GM18858 (cell line): ENCODE results near the gene STRN3.
"Not testable (repeated sequence)": the region's sequence is repeated elsewhere in the genome, so short reads cannot be mapped to it uniquely, and the experiment has no call there.

ENCODE experiments used
- ATAC-seq: cut with Tn5 transposase; IDR thresholded peaks from one replicate; pipeline ENCODE4 v1.9.1; 2021; ENCODE audit not compliant: unreplicated experiment

The STRN3 gene

DNA sequence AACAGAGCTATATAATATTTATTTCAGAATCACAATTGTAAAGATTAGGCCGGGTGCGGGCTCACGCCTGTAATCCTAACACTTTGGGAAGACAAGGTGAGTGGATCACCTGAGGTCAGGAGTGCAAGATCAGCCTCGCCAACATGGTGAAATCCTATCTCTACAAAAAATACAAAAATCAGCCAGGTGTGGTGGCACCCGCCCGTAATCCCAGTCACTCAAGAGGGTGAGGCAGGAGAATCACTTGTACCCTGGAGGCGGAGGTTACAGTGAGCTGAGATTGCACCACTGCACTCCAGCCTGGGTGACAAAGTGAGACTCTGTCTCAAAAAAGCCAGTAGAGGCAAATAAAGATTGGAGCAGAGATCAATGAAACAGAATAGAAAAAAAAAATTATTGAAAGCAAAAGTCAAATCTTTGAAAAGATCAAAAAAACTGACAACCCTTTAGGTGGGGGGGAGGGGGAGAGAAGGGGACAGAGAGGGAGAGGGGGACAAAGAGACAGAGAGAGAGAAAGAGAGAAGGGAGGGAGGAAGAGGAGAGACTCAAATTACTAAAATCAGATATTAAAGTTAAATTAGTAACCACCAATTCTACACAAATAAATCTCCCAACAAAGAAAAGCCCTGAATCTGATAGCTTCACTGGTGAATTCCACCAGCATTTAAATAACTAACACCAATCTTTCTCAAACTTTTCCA, 53.1 kb downstream of the STRN3 start:
- ATAC-seq, result no peak

DNA sequence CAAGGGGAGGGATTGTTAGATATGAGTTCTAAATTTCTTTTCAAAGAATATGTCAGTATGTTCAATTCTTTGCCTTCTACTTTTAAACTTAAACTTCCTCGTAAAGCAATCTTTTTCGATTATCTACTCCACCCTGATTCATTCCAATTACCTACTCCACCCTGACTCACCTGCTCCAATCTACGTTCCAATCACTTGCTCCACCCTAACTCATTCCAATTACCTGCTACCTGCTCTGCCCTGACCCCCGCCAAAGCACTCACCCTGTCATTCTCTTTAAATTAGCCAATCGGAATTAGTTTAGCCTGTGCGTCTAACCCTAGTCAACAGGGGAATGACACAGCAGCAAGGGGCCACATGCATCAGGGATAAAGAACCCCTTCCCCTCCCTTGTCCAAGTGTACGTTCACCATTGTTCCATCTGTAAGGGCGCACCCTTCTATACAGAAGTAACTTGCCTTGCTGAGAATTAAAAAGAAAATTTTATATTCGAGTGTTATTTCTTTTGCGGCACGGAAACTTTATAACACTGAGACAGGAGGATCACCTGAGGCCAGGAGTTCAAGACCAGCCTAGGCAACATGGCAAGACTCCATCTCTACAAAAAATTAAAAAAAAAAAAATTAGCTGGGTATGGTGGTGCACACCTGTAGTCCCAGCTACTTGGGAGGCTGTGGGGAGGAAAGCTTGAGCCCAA, 54.0 kb downstream of the STRN3 start:
- not testable (repeated sequence) for ATAC-seq

DNA sequence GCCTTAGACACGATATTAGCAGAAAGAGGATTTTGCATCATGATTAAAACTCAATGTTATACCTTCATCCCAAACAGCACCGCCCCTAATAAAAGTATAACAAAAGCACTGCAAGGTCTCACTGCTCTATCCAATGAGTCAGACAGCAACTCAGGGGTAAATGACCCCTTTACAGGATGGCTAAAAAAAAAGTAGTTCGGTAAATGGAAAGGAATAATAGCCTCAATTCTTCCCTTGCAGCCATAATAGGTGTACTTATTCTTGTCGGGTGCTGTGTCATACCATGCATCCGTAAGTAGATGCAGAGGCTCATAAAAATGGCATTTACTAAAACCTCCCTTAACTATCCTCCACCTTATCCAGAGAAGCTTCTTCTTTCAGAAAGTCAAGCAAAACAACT, 54.6 kb downstream of the STRN3 start:
- no peak for ATAC-seq

DNA sequence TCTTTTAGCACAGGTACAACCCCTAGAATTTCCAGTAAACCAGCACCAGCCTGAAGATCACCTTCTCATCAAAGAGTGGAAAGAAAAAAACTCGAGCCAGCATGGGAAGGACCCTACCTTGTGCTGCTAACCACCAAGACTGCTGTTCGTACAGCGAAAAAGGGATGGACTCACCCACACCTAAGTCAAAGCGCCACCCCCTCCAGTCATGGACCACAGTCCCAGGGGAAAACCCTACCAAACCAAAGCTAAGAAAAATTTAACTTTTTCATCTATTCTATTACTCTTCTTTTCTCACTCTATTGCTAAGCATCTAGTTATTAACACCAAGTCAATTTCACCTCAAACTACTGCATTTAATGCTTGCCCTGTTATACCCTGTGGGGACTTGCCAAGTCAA, 56.4 kb downstream of the STRN3 start:
- not testable (repeated sequence) for ATAC-seq

DNA sequence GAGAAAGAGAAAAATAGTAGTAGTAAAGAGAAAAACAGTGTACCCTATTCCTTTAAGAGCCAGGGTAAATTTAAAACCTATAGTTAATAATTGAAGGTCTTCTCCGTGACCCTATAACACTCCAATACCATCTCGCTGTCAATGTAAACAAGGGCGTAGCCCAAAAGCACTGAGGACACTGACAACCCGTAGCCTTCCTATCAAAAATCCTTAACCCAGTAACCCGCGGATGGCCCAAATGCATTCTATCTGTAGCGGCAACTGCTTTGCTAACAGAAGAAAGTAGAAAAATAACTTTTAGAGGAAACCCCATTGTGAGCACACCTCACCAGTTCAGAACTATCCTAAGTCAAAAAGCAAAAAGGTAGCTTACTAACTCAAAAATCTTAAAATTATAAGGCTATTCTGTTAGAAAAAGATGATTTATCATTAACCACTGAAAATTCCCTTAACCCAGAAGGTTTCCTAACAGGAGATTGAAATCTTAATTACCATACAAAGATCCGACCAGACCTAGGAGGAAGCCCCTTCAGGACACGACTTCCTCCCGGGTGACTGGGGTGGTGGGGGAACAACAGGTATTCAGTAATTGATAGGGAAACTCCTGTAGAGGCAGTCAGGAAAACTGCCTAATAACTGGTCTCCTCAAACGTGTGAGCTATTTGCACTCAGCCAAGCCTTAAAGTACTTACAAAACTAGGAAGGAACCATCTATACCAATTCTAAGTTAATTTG, 58.6 kb downstream of the STRN3 start:
- not testable (repeated sequence) for ATAC-seq

DNA sequence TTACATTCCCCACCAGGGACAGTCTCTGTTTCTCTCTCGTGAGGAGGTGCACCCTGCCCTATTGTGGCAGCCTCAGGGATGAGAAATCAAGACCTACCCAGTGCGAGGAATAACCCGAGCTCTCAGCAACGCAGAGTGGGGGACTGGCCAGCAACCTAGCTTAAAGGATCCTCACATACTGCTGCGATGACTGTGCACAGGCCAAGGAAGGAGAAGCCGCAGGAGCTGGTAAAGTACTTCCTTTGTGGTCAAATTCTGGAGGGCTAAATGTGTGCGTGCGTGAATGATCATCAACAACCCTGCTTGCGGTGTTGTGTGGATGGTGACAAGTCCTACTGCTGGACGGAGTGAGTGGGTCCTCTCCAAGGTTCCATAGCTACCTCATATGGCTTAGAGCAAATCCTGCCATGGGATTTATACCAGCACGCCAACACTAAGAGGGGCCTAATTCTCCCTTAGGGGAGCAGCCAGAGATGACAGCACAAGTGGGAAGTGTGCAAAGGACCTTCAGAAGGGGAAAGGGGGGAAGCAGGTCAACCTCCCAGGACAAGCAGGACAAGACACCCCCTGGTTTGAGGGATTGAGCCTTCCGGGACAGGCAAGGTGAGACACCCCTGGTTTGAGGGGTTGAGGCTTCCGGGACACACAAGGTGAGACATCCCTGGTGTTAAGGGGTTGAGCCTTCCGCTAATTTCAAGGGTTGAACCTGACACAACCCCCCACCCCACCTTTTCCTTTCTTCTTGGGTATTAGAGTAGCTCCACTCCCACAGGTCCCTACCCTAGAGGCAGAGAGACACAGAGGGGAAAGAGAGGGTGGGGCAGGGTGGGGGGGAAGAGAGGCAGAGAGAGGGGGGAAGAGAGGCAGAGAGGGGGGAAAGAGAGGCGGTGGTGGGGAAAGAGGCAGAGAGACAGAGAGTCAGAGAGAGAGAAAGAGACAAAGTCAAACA, 59.5 kb downstream of the STRN3 start:
- no peak for ATAC-seq

DNA sequence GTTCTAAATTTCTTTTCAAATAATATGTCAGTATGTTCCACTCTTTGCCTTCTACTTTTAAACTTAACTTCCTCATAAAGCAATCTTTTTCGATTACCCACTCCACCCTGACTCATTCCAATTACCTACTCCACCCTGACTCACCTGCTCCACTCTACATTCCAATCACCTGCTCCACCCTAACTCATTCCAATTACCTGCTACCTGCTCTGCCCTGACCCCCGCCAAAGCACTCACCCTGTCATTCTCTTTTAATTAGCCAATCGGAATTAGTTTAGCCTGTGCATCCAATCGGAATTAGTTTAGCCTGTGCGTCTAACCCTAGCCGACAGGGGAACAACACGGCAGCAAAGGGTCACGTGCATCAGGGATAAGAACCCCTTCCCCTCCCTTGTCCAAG, 60.3 kb downstream of the STRN3 start:
- ATAC-seq, result not testable (repeated sequence)

DNA sequence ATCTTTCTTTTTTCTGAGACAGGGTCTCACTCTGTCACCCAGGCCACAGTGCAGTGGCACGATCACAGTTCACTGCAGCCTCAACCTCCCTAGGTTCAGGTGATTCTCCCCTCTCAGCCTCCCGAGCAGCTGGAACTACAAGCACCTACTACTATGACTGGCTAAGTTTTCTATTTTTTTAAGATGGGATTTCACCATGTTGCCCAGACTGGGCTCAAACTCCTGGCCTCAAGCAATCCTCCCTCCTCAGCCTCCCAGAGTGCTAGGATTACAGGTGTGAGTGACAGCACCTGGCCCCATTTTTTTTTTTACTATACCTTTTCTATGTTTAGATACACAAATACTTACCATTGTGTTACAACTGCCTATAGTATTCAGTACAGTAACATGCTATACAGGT, 63.6 kb downstream of the STRN3 start:
- not testable (repeated sequence) for ATAC-seq

DNA sequence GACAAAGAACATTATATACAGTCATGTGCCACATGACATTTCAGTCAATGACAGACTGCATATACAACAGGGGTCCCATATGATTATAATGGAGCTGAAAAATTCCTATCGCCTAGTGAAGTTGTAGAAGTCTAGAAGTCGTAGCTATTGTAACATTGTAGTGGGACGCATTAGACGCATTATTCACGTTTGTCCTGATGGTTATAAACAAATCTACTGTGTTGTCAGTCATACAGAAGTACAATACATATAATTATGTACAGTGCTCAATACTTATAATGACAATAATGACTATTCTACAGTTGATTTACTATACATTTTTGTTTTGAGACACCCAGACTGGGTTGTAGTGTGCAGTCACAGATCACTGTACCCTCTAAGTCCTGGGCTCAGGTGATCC, 64.8 kb downstream of the STRN3 start:
- ATAC-seq, result no peak

DNA sequence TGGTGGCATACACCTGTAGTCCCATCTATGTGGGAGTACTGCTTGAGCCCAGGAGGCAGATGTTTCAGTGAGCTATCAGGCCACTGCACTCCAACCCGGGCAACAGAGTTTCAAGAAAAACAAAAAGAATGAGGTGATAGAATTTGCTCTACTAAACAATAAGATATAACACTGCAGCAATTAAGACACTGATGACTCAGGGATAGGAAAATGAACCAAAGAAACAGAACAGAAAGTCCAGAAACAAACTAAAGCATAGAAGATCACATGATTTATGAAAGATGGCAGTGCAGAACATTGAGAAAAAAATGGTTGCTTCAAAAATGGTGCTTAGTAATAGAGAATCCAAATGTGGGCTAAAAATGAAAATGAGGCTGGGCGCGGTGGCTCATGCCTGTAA, 66.0 kb downstream of the STRN3 start:
- ATAC-seq, result no peak

DNA sequence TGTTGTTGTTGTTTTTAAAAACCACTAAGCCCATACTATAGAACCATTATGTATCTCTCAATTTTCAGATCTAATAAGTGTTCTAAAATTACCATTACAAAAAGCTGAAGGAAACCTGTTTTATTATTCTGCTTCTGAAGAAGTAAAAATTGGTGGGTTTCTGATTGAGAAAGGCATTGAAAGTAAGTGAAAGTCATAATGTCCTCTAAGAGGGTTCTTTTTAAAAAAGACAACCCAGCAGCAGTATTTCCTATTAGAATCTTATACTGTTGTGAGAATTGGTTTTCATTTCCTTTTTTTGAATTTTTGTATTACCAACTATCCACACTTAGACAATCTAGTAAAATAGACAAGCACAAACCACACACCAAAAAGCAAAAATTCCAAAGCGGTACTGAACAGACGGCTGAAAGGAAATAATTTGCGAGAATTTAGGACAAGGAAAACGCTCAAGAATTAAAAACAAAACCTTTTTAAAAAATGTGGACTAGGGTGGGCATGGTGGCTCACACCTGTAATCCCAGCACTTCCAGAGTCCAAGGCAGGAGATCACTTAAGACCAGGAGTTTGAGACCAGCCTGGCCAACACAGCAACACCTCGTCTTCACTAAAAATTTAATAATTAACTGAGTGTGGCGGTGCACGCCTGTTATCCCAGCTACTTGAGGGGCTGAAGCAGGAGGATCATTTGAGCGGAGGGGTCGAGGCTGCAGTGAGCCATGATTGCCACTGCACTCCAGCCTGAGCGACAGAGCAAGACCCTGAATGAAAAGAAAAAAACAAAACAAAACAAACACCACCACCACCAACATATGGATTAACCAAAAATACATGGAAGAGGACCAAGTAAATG, 67.4 kb downstream of the STRN3 start:
- no peak for ATAC-seq

DNA sequence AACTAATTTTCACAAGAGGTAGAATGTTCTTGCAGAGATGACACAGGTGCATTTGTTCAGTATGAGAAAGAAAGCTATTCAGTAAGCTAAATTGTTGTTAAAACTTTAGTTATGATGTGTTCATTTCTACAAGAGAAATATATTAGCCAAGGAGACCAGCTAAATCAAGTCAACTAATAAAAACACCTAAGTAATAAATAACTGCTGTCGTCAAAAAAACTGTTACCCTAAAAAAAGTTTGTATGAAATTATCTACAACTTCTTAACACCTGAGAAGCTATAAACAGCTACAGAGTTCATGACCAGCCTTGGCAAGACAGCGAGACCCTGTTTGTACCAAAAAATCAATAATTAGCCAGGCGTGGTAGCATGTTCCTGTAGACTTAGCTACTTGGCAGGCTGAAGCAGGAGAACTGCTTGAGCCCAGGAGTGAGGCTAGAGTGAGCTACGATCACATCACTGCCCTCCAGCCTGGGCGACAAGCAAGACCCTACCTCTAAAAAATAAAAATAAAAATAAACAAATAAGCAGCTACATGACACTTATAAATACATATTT, 68.3 kb downstream of the STRN3 start:
- ATAC-seq, result no peak

DNA sequence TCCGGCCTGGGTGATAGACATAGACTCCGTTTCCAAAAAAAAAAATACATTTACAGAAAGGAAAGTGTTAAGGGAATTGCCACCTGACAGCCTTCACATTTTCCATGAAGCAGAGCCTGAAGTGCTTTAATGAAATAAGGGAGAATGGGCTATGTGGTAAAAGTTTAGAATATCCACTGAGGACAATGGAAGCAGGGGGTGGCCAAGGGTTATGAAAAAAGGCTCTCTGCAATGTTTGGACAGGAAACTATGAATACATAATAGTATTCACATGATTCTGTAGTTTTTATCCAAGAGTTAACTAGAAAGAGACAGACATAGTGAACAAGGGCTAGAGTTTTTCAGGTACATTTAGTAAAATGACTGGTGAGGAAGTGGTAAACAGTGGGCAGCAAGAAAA, 76.5 kb downstream of the STRN3 start:
- ATAC-seq, result no peak

DNA sequence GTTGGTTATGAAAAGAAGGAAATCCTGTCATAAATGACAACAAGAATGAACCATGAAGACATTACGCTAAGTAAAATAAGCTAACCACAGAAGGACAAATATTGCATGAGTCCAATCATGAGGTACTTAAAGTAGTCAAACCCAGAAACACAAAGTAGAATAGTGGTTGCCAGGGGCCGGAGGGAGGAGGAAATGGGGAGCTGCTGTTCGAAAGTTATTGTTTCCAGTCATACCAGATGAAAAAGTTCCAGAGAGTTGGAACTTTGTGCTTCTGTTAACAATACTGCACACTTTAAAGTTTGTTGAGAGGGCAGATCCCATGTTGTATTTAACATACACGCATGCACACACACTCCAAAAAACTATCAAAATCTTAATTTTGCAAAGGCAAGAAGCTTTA, 82.5 kb downstream of the STRN3 start:
- ATAC-seq, result no peak

DNA sequence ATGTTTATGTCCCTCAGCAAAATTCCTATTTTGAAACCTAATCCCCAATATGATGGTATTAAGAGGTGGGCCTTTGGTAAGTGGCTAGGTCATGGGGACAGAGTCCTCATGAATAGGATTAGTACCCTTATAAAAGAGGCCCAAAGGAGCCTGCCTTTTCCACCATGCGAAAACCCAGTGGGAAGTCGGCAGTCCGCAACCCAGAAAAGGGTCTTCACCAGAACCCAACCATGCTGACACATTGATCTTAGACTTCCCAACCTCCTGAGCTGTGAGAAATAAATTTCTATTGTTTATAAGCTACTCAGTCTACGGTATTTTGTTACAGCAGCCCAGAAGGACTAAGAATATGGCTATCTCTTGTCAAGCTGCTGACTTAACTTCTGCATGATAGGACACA, 85.3 kb downstream of the STRN3 start:
- no peak for ATAC-seq

DNA sequence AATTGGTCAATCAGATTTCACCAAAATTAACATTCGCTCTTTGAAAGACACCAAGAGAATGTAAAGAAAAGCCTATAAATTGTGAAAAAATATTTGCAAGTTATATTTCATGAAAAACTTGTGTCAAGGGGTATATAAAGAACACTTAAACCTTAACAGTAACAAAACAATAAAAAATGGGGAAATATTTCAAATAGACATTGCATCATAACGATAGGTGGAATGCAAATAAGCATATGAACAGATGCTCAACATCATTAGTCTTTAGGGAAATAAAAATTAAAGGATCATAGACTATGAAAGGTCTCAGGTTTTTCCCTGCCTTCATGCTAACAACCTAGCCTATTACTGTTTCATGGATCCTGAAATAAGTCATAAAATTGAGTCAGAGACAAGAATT, 87.6 kb downstream of the STRN3 start:
- ATAC-seq, result no peak

DNA sequence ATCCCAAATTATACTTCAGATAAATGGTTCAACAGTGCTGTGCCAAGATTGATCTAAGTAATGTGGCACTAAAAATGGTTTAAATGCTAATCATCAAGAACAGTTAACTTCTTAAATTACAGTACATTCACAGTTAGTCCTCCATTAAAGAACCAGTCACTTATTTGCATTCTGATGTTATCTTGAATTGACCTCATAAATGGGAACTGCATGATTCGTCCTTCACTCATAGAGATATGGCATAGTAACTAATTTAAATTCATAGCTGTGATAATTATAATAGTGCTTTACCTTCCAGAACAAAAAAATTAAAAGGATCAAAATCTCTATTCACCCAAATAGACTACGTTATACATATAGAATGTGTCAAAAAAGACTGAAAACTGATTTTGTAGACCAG, 90.7 kb downstream of the STRN3 start:
- no peak for ATAC-seq

DNA sequence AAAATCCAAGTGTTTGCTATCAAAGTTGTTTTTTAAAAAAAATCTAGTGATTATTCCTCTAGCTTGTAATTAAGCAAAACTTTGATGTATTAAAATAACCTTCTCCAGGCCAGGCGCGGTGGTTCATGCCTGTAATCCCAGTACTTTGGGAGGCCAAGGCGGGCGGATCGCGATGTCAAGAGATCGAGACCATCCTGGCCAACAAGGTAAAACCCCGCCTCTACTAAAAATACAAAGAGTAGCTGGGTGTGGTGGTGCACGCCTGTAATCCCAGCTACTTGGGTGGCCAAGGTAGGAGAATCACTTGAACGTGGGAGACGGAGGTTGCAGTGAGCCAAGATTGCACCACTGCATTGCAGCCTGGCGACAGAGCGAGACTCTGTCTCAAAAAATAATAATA, 92.2 kb downstream of the STRN3 start:
- ATAC-seq, result not testable (repeated sequence)

DNA sequence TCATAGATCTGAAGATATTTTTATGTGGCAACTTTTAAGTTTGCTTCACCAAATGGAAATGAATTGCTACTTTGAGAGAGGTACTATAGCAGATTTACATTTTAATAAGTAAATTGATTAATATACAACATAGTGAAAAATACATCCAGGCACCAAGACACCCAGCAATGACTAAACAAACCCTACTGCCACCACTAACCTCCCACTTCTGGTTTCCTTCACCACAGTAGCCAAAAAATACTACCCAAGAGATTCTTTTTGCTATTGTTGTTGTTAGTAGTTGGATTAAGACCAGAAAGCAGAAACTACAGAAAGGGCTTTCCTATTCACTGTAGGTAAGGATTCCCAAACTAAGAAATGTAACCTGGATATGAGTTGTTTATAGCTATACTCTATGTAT, 97.7 kb downstream of the STRN3 start:
- ATAC-seq, result peak; percentile 58

DNA sequence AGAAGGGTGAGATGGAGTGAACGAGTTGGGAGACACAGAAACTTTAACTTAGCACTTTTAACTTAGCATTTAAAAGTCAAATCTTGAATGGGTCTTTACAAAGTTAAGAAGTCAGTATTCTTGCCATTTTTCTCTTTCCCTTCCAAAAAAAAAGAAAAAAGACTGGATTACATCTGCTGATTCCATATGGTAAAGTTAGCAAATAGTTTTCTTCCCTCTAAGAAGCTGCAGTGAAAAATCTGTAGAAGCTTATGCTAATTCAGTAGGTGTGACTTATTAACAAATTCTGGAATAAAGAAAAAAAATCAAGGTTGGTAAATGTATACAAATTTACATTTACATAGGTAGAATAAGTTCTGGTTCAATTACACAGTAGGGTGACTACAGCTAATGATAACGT, 100.9 kb downstream of the STRN3 start:
- ATAC-seq, result no peak
